22Rv1 (cell line): ENCODE results near the gene VSIG10.

Experiments used
- CTCF ChIP-seq: fragments of 450-650 bp; IDR thresholded peaks from 2 replicates; pipeline ENCODE4 v1.5.1; 2017; ENCODE audit warnings: mild to moderate bottlenecking
- ZFX ChIP-seq: fragments of 450-650 bp; IDR thresholded peaks from 2 replicates; pipeline ENCODE4 v1.6.1; 2017; ENCODE audit warnings: antibody characterized with exemption, borderline replicate concordance

GRCh38 chr12:118103601-118104382, at the start of gene VSIG10:
- peak; percentile 5; the same call in 1 of the 2 replicates for TF ChIP-seq CTCF
- TF ChIP-seq ZFX: no peak
